Adrenal gland (tissue), 12 donors: Measurements from ENCODE around the gene NDUFS3. TPM values are rescaled to one million over a fixed set of nuclear protein-coding genes. Genes with fewer than 3 reads are reported as not detected.

Source experiments
- DNase-seq, 7 donors: peaks; one replicate each; pipeline ENCODE4 v3.0.0-alpha.2; 2019 to 2020
- H3K27ac ChIP-seq, 5 donors: fragments of 200-600 bp; sonication (generic) in 4 of 5; 1 replicate in 3 of 5; 2 replicates in 2 of 5; pipeline versions ENCODE4 v1.5.1 to v1.8.0; 2016 to 2020; ENCODE audit warnings: mild to moderate bottlenecking in 1 of 5
- H3K27me3 ChIP-seq: fragments of 200-600 bp; 2 replicates; pipeline ENCODE4 v1.8.0; 2021
- H3K36me3 ChIP-seq, 2 donors: fragments of 200-600 bp; replicated peaks in 1 of 2; 1 replicate in 1 of 2; 2 replicates in 1 of 2; pipeline versions ENCODE4 v1.5.1 to v1.8.0; 2018 to 2022
- H3K4me1 ChIP-seq, 2 donors: fragments of 200-600 bp; replicated peaks in 1 of 2; 1 replicate in 1 of 2; 2 replicates in 1 of 2; pipeline versions ENCODE4 v1.5.1 to v1.8.0; 2018 to 2021
- H3K4me3 ChIP-seq, 4 donors: fragments of 200-600 bp; sonication (generic) in 3 of 4; one replicate each; pipeline ENCODE4 v1.5.1; 2016 to 2018
- H3K9me3 ChIP-seq, 3 donors: fragments of 200-600 bp; sonication (generic) in 1 of 3; replicated peaks in 1 of 3; 1 replicate in 2 of 3; 2 replicates in 1 of 3; pipeline versions ENCODE4 v1.5.1 to v1.8.0; 2016 to 2021
- CTCF ChIP-seq, 6 experiments: fragments of 450-650 bp in 4 of 6; fragments of 200-600 bp in 2 of 6; sonication (generic) in 1 of 6; IDR thresholded peaks; 1 replicate in 5 of 6; 2 replicates in 1 of 6; pipeline versions ENCODE4 v1.5.1 to v1.8.0; 2016 to 2021; ENCODE audit warnings: antibody characterized with exemption in 6 of 6, mild to moderate bottlenecking in 2 of 6, moderate library complexity in 1 of 6
- POLR2A ChIP-seq, 2 donors: fragments of 450-650 bp; IDR thresholded peaks; one replicate each; pipeline ENCODE4 v1.6.1; 2017; ENCODE audit warnings: antibody characterized with exemption in 2 of 2, mild to moderate bottlenecking in 2 of 2, moderate library complexity in 1 of 2
- WGBS, 4 donors: extraction: QIAGEN DNeasy Blood & Tissue Kit in 2 of 4; methylation state at CpG; one replicate each; pipeline versions ENCODE4 v1.1.5 to v1.1.7; 2013 to 2017; 5-methylcytosine and 5-hydroxymethylcytosine counted together
- intact Hi-C, 2 donors: fragments of 100-400 bp; cut with DNase I; formaldehyde crosslinking; loops; one replicate each; pipeline versions ENCODE4 v1.14.1 to v1.15.0; 2022 to 2023
- polyA plus RNA-seq, 3 donors: library from polyadenylated mRNA; stranded (reverse); fragments of 200-250 nt in 2 of 3; fragments of 350-450 nt in 1 of 3; fragmentation: Illumina TruSeq in 1 of 3; extraction: RNeasy Lipid Tissue Mini Kit (QIAGEN cat#74804) in 1 of 3; gene quantifications; one replicate each; pipeline ENCODE4 v1.2.3, GENCODE V29; 2013 to 2014
- total RNA-seq, 9 donors: library from RNA; depleted of rRNA in 4 of 9; stranded (reverse); fragments of >200 nt in 4 of 9; fragments of 120-200 nt in 1 of 9; fragmentation: NEBNext Ultra II Directional in 1 of 9; extraction: Animal tissue kit (Norgen Biotek cat#: 25700) in 1 of 9; gene quantifications; one replicate each; pipeline versions ENCODE4 v1.1.0 to v1.2.4, GENCODE V29; 2013 to 2023
- donor health status: healthy with polysubstance abuse.
- donor health status: Bipolar disorder and iron deficiency.
- donor health status: DM: yes; HTN: yes; CAD: no.
- donor health status: DM: no; HTN: no; CAD: no.
- donor health status: DM: no; HTN: no; CAD: no.
- donor health status: DM: yes; HTN: yes; CAD: no.

NDUFS3 gene
- total and polyA plus RNA-seq, 12 donors = 95.8 to 385 (median 139) TPM

GRCh38 chr11:47566149-47566698 lies 12.7 kb upstream of the NDUFS3 start:
- peaks cover 0 to 8% of the 10 kb centered on the region in 2 donors for H3K36me3 ChIP-seq
- TF ChIP-seq POLR2A (IDR thresholded peaks at IDR 0.05) = no peak
- no peak for TF ChIP-seq CTCF (IDR thresholded peaks at IDR 0.05)
- peak overlapping the region in 4 of 5 donors; percentile 73 to 88 (median 80) for H3K27ac ChIP-seq
- intact Hi-C loops = no loop called here
- no peaks in the 10 kb centered on the region for H3K27me3 ChIP-seq
- peaks cover 0 to 18% of the 10 kb centered on the region in 2 donors for H3K4me1 ChIP-seq
- 37 to 43% (median 39%) methylated on average over 17 of the region's 17 CpGs for WGBS, 4 donors
- peak overlapping the region; percentile 69 to 99 (median 98) for H3K4me3 ChIP-seq
- H3K9me3 ChIP-seq = no peaks in the 10 kb centered on the region
- DNase-seq = peak in 3 of 7 donors; percentile 35 to 58 (median 38)

- no peak overlapping the region for H3K4me3 ChIP-seq
- WGBS, 4 donors = 95 to 100% (median 97%) methylated on average over 5 to 7 of the region's 7 CpGs
- peaks cover 0 to 42% of the 10 kb centered on the region in 2 donors for H3K36me3 ChIP-seq
- H3K27me3 ChIP-seq = no peaks in the 10 kb centered on the region
- TF ChIP-seq CTCF (IDR thresholded peaks at IDR 0.05) (no peak), POLR2A (IDR thresholded peaks at IDR 0.05) (no peak)
- H3K4me1 ChIP-seq = peaks cover 0 to 15% of the 10 kb centered on the region in 2 donors
- H3K9me3 ChIP-seq = no peaks in the 10 kb centered on the region
- intact Hi-C loops = no loop called here
- H3K27ac ChIP-seq = no peak overlapping the region
- no peak for DNase-seq
These were observed 9.2 kb upstream of the NDUFS3 start for GRCh38 chr11:47569646-47570045.

- Histone ChIP-seq H3K36me3 (peaks cover 0 to 54% of the 10 kb centered on the region in 2 donors), H3K27me3 (no peaks in the 10 kb centered on the region), H3K4me3 (no peak overlapping the region), H3K27ac (no peak overlapping the region), H3K9me3 (no peaks in the 10 kb centered on the region), H3K4me1 (peaks cover 0 to 9% of the 10 kb centered on the region in 2 donors)
- WGBS, 4 donors = 73 to 85% (median 82%) methylated on average over 3 of the region's 3 CpGs
- intact Hi-C loops = no loop called here
- no peak for DNase-seq
- TF ChIP-seq POLR2A (IDR thresholded peaks at IDR 0.05) (no peak), CTCF (IDR thresholded peaks at IDR 0.05) (no peak)
These were observed 8.1 kb upstream of the NDUFS3 start for GRCh38 chr11:47570651-47571356.

- H3K36me3 ChIP-seq = peaks cover 0 to 54% of the 10 kb centered on the region in 2 donors
- 79 to 85% (median 83%) methylated on average over 4 of the region's 4 CpGs for WGBS, 4 donors
These were observed 7.5 kb upstream of the NDUFS3 start for GRCh38 chr11:47571357-47571729.

More at GRCh38 chr11:47571357-47571729, 7.5 kb upstream of the NDUFS3 start:
- intact Hi-C loops = no loop called here
- Histone ChIP-seq H3K27me3 (no peaks in the 10 kb centered on the region), H3K4me1 (peaks cover 0 to 6% of the 10 kb centered on the region in 2 donors), H3K9me3 (no peaks in the 10 kb centered on the region), H3K4me3 (no peak overlapping the region), H3K27ac (no peak overlapping the region)
- TF ChIP-seq CTCF (IDR thresholded peaks at IDR 0.05) (no peak), POLR2A (IDR thresholded peaks at IDR 0.05) (no peak)
- DNase-seq = no peak
